Ovary (tissue), 9 donors: Measurements from ENCODE around the gene BUD31. TPM values are rescaled to one million over a fixed set of nuclear protein-coding genes. Genes with fewer than 3 reads are reported as not detected.

ENCODE experiments used
- DNase-seq, 5 donors: peaks; one replicate each; pipeline ENCODE4 v3.0.0-alpha.2; 2019 to 2020
- H3K27ac ChIP-seq, 2 donors: fragments of 200-600 bp; one replicate each; pipeline versions ENCODE4 v1.5.1 to v1.8.0; 2019 to 2022
- H3K27me3 ChIP-seq: fragments of 200-600 bp; one replicate; pipeline ENCODE4 v1.8.0; 2022
- H3K36me3 ChIP-seq: fragments of 200-600 bp; sonication (generic); one replicate; pipeline ENCODE4 v1.5.1; 2019
- H3K4me1 ChIP-seq: one replicate; pipeline ENCODE4 v1.8.1; 2013; ENCODE audit warnings: mild to moderate bottlenecking, moderate library complexity; ENCODE audit not compliant: insufficient read depth
- H3K4me3 ChIP-seq: fragments of 200-600 bp; sonication (generic); one replicate; pipeline ENCODE4 v1.5.1; 2017
- H3K9me3 ChIP-seq, 2 donors: fragments of 200-600 bp in 1 of 2; sonication (generic) in 1 of 2; one replicate each; pipeline versions ENCODE4 v1.5.1 to v1.8.1; 2013 to 2019; ENCODE audit warnings: mild to moderate bottlenecking in 1 of 2, moderate library complexity in 1 of 2
- EP300 ChIP-seq: sonication (generic); formaldehyde crosslinking; IDR thresholded peaks from one replicate; pipeline ENCODE4 v1.6.1; 2017; ENCODE audit warnings: antibody characterized with exemption
- POLR2A ChIP-seq: fragments of 450-650 bp; IDR thresholded peaks from one replicate; pipeline ENCODE4 v1.6.1; 2017; ENCODE audit warnings: antibody characterized with exemption, mild to moderate bottlenecking, moderate library complexity
- WGBS, 3 donors: extraction: QIAGEN DNeasy Blood & Tissue Kit in 1 of 3; methylation state at CpG; one replicate each; pipeline versions ENCODE4 v1.1.5 to v1.1.7; 2013 to 2017; 5-methylcytosine and 5-hydroxymethylcytosine counted together
- intact Hi-C, 4 donors: fragments of 100-400 bp; cut with DNase I; formaldehyde crosslinking; loops; one replicate each; pipeline versions ENCODE4 v1.11.0 to v1.15.1; 2022 to 2023
- polyA plus RNA-seq, 2 donors: library from polyadenylated mRNA; stranded (reverse); fragments of 200-250 nt in 1 of 2; fragments of 350-450 nt in 1 of 2; fragmentation: Illumina TruSeq in 1 of 2; extraction: RNeasy Lipid Tissue Mini Kit (QIAGEN cat#74804) in 1 of 2; gene quantifications; one replicate each; pipeline ENCODE4 v1.2.3, GENCODE V29; 2013 to 2014
- total RNA-seq, 7 donors: library from RNA; depleted of rRNA in 2 of 7; stranded (reverse); fragments of >200 nt in 2 of 7; fragmentation: NEBNext Ultra II Directional in 3 of 7; extraction: Animal tissue kit (Norgen Biotek cat#: 25700) in 3 of 7; gene quantifications; one replicate each; pipeline versions ENCODE4 v1.1.0 to v1.2.4, GENCODE V29; 2016 to 2023
- TF ChIP-seq, protein P1 (sequence below), 3 donors: fragments of 450-650 bp in 2 of 3; fragments of 200-600 bp in 1 of 3; IDR thresholded peaks; one replicate each; pipeline versions ENCODE4 v1.5.1 to v1.8.0; 2016 to 2022; ENCODE audit warnings: antibody characterized with exemption in 3 of 3, mild to moderate bottlenecking in 1 of 3
- donor health status: DM: no; HTN: no; CAD: no; lungs with moderate emphysema.
- donor health status: DM: no; HTN: no; CAD: no.
- donor health status: Bipolar disorder and iron deficiency.
- donor health status: DM: yes; HTN: yes; CAD: no.
- donor health status: DM: no; HTN: no; CAD: no.
- donor health status: DM: yes; HTN: yes; CAD: no.

BUD31 gene
- total and polyA plus RNA-seq, 9 donors: 44.4 to 157 (median 65.2) TPM

DNA sequence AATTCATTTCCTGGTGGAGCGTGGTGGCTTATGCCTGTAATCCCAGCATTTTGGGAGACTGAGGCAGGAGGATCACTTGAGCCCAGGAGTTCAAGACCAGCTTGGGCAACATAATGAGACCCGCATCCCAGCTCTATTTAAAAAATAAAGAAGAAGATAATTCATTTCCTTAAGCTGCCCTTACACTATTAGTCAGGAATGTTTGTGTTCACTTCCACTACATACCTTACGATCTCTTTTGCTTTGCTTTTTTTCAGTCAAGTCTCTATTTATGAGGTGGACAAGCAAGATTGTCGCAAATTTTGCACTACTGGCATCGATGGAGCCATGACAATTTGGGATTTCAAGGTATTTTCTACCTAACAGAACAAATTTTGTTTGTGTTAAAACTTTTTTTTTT is 45.5 kb upstream of the BUD31 start:
- intact Hi-C loops: no loop called here
- H3K4me1 ChIP-seq: no peaks in the 10 kb centered on the region
- H3K36me3 ChIP-seq: no peaks in the 10 kb centered on the region
- no peaks in the 10 kb centered on the region for H3K27me3 ChIP-seq
- 81 to 84% (median 81%) methylated on average over 5 of the region's 5 CpGs for WGBS, 3 donors
- no peak overlapping the region for H3K4me3 ChIP-seq
- TF ChIP-seq, protein P1, sequence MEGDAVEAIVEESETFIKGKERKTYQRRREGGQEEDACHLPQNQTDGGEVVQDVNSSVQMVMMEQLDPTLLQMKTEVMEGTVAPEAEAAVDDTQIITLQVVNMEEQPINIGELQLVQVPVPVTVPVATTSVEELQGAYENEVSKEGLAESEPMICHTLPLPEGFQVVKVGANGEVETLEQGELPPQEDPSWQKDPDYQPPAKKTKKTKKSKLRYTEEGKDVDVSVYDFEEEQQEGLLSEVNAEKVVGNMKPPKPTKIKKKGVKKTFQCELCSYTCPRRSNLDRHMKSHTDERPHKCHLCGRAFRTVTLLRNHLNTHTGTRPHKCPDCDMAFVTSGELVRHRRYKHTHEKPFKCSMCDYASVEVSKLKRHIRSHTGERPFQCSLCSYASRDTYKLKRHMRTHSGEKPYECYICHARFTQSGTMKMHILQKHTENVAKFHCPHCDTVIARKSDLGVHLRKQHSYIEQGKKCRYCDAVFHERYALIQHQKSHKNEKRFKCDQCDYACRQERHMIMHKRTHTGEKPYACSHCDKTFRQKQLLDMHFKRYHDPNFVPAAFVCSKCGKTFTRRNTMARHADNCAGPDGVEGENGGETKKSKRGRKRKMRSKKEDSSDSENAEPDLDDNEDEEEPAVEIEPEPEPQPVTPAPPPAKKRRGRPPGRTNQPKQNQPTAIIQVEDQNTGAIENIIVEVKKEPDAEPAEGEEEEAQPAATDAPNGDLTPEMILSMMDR (IDR thresholded peaks at IDR 0.05): no peak
- TF ChIP-seq EP300 (no peak), POLR2A (no peak)
- no peak for DNase-seq
- H3K27ac ChIP-seq: no peak overlapping the region
- H3K9me3 ChIP-seq: no peaks in the 10 kb centered on the region

DNA sequence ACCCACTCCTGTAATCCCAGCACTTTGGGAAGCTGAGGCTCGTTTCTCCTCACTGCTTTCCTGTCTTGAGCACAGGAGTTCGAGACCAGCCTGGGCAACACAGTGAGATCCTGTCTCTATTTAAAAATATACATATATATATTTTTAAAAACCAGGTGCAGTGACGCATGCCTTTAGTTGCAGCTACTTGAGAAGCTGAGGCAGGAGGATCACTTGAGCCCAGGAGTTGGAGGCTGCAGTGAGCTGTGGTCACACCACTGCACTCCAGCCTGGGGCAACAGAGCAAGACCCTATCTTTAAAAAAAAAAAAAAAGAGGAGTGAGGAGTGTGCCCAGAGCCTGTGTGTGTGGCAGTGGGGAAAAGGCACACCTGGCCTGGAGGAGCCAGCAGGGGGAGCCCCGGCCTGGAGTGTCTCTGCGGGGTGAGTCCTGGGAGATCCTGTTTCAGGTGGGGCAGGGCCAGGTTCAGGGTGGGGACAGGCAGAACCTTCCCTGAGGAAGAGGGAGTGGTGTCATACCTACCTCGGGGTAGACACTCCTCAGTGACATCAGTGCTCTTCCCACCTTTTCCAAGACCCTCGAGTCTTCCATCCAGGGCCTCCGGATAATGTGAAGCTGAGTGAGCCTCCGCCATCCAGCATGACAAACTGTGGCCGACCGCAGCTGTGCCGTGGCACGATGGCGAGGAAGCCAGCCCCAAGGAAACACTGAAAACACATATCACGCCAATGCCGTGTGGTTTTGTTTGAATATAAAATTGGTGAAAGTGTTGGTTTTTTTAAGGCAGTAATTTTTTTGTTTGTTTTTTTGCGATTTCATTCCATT is 43.2 kb upstream of the BUD31 start:
- H3K27me3 ChIP-seq: no peaks in the 10 kb centered on the region
- H3K4me1 ChIP-seq: no peaks in the 10 kb centered on the region
- DNase-seq: peak in 1 of 5 donors; percentile 25
- H3K27ac ChIP-seq: no peak overlapping the region
- H3K9me3 ChIP-seq: no peaks in the 10 kb centered on the region
- no peak overlapping the region for H3K4me3 ChIP-seq
- WGBS, 3 donors: 82 to 83% (median 83%) methylated on average over 17 of the region's 17 CpGs
- no peaks in the 10 kb centered on the region for H3K36me3 ChIP-seq
- TF ChIP-seq, protein P1 (IDR thresholded peaks at IDR 0.05): no peak
- TF ChIP-seq POLR2A (no peak), EP300 (no peak)
- intact Hi-C loops: no loop called here

DNA sequence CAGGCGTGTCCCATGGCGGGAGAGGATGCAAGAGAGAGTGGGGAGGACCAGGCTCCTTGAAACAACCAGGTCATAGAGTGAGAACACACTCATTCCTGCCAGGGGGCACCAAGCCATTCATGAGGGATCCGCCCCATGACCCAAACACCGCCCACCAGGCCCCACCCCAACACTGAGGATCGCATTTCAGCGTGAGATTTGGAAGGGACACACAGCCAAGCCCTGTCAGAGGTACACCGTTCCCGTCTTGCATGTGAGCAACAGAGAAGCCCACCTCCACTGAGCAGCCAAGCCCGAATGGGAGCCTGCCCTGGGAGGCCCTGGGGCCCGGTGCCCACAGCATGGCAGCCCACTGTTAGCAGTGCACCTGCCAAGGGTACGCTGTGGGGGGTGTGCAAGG is 42.1 kb upstream of the BUD31 start:
- H3K4me1 ChIP-seq: no peaks in the 10 kb centered on the region
- no peak overlapping the region for H3K4me3 ChIP-seq
- no peaks in the 10 kb centered on the region for H3K27me3 ChIP-seq
- 81 to 83% (median 83%) methylated on average over 11 of the region's 11 CpGs for WGBS, 3 donors
- DNase-seq: no peak
- intact Hi-C loops: no loop called here
- no peaks in the 10 kb centered on the region for H3K36me3 ChIP-seq
- H3K9me3 ChIP-seq: no peaks in the 10 kb centered on the region
- no peak overlapping the region for H3K27ac ChIP-seq
- TF ChIP-seq POLR2A: no peak
- TF ChIP-seq, protein P1 (IDR thresholded peaks at IDR 0.05): no peak
- no peak for TF ChIP-seq EP300

DNA sequence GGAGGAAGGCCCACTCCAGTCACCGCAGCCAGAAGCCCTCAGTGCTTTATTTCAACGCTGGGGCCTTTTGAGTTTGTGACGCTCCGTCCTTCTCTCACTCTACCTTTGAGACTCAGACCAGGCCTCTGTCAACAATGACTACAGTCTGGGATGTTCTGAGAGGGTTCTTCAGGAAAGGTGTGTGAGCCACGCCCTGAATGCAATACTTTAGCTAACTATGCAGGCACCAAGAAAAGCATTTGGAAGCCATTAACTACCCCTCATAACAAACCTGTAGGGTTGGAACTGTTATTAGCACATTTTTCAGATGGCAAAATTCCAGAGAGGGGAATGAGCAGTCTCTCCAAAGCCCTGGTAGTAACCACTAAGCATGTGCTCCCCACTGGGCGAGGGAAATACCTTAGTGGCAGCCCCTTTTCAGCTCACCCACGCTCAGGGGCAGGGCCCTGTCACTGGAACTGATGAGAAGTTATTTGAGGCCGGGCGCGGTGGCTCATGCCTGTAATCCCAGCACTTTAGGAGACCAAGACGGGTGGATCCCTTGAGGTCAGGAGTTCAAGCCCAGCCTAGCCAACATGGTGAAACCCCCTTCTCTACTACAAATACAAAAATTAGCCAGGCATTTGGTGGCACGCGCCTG is 39.9 kb upstream of the BUD31 start:
- Histone ChIP-seq H3K27me3 (no peaks in the 10 kb centered on the region), H3K36me3 (no peaks in the 10 kb centered on the region), H3K4me1 (peaks cover 4% of the 10 kb centered on the region), H3K9me3 (no peaks in the 10 kb centered on the region), H3K27ac (no peak overlapping the region), H3K4me3 (no peak overlapping the region)
- no peak for DNase-seq
- intact Hi-C loops: no loop called here
- 92 to 96% (median 95%) methylated on average over 13 of the region's 13 CpGs for WGBS, 3 donors
- TF ChIP-seq, protein P1 (IDR thresholded peaks at IDR 0.05): no peak
- TF ChIP-seq POLR2A (no peak), EP300 (no peak)
